COLO829 (cell line): ENCODE data around the gene TAP1.
"Not testable (repeated sequence)": the region's sequence is repeated elsewhere in the genome, so short reads cannot be mapped to it uniquely, and the experiment has no call there.

Experiments
- DNase-seq: peaks from one replicate; pipeline ENCODE4 v3.0.0; 2012; ENCODE audit warnings: low spot score

TAP1 gene

DNA sequence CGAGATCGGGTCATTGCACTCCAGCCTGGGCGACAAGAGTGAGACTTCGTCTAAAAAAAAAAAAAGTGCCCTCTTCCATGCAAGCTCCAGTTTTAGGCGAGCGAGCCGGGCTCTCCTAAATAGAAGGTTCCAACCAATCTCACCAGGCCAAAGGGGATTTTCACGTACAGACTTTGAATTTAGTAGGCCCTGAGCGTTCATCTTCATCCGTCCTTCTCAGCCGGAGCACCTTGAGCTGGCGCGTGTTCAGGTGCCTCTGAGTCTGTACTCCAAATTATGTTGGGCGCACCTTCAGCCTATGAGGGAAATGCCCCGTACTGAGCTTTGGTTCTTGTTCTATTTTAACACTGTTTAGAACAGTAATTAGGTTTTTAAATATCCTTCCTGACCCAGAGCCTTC lies 14.1 kb downstream of the TAP1 start:
- DNase-seq = no peak

DNA sequence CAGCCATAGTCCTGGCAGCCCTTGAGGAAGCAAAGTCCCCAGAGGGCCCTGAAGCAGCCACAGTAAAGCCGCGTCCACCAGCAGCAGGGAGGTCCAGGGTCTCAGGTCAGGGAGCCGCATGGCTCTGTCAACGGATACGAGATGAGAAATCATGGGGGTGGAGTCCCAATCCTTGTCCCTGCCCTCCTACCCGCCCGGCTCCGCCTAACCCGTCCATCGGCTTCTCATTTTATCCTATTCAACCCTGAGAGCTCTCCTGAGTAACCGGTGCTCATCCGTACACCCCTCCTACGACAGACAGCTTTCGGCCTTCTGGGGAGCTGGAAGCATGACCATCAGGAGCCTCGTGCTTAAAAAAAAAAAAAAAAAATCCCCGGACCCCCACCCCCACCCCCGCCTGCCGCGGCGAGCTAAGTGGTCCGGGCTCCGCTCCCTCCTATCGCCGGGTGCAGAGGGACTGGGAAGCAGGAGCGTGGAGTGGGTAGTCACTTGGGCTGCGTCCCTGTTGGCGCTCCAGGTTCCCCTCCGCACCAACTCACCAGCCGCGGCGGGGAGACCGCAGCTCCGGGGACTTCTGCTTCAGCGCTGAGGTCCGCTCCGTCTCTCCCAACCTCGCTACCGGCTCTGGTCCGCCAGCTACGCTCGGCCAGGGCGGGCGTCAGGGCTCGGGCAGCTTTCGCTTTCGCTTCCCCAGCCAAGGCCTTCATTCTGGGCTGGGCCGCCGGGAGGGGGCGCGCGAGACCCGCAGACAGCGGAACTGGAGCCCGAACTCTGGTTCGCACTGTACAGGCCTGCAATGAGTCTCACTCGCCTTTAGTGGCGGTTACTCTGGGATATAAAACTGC lies 15.2 kb downstream of the TAP1 start, which contains the start of gene TAP2:
Gene TAP2, minus strand, starts transcription at position 626 of the 845 bp plus-strand sequence. Its CDS starts 506 bp downstream, at position 120.
- DNase-seq = peak; percentile 94

DNA sequence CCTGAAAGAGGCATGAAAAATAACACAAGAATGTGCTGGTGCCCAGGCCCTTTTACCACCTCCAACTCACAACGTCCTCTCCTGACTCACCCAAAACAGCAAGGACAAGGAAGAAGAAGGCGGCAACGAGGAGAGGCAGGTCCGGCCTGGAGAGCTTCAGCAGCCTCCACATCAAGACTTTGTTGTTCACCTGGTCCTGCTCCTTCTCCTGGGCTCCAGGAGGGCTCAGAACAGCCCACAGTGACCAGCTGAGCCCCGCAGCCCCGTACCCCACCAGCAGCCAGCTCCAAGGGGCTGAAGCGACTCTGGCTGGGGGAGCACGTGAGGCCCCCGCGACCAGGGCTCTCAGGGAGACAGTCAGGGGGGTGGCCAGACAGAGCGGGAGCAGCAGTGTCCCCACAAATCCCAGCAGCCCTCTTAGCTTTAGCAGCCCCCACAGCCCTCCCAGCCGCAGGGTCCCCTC lies 15.8 kb downstream of the TAP1 start:
- no peak for DNase-seq

DNA sequence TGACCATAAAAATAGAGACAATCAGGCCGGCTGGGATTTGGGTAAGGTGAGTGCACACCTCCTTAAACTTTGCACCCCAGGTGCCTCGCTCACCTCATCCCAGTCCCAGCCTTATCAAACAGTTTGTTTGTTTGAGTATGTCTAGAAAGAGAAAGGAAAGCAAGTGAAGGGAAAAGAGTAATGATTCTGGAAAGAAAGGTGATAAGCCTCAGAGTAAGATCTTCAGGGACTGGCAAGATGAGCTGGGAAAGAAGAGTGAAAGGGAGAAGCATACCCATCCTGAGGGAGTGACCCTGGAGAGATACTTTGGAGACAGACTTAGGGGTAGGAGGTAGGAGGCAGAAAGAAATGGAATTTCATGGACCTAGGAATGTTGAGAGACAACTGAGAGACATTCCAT lies 16.6 kb downstream of the TAP1 start:
- DNase-seq = no peak

DNA sequence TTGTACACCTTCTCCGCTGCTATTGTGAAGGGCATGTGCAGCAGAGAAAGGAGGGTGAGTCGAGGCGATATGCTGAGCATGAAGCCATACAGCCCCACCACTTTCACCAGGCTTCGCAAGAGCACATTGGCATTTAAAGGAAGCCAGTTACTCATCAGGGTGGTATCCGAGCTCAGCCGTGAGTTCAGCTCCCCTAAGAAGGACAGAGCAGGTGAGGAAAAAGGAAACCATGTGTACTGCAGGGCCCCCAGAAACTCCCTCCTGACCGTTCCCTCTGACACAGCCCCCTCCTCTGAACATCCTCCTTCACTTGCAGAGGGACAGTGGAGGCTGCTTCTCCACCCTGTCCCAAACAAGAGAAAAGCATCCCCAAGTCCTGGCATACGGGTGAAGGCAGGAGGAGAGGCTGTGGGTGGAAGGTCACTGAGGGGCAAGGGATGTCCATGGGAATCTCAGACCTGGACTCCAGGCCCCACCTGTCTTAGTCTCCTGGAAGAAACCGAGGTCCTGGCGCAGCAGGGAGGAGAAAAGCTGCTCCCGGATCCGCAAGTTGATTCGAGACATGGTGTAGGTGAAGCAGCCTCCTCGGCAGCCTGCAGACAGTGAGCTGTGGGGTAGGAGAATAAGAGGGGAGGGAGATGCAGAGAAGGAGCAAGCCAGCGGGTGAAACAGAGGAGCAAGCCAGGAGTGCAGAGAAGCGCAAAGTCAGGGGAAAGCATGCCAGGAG lies 18.2 kb downstream of the TAP1 start:
- DNase-seq = no peak

DNA sequence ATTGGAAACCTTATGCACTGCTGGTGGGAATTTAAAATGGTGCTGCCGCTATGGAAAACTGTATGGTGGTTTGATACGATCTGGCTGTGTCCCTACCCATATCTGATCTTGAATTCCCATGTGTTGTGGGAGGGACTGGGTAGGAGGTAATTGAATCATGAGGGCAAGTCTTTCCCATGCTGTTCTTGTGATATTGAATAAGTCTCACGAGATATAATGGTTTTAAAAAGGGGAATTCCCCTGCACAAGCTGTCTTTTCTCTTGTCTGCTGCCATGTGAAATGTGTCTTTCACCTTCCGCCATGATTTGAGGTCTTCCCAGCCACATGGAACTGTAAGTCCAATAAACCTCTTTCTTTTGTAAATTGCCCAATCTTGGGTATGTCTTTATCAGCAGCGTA lies 19.8 kb downstream of the TAP1 start:
- no peak for DNase-seq

DNA sequence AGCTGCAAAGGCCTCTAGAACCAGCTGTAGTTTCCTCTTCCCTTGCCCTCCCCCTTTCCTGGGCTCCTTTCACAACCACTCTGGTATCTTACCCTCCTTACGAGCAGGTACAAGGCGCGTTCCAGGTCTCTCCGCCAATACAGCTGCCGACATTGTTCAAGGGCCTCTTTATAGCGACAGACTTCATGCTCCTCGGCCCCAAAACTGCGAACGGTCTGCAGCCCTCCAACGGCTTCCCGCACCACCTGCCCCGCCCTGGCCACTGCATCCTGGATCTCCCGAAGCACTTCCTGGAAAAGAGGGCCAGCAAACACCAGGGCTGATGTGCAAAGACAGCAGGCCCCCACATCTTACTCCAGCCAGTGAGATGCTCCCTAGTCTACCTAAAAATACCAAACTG lies 21.0 kb downstream of the TAP1 start:
- no peak for DNase-seq

DNA sequence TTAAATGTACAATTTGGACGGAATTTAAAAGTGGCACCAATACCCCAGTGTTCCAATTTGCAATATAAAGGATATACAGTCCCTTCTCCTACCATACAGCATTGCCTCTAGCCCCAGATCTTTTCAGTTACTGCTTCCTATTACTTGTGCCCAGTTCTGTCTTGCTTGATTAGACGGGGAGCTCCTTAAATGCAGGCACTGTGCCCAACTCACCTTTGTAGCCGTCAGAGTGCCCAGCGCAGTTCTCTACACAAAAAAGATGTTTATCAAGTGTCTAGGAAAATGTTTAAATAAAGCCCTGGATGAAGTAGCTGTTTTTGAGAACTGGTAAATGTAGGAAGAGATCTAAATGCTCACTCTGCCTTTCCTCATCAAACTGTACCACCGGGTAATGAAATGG lies 22.6 kb downstream of the TAP1 start:
- no peak for DNase-seq

DNA sequence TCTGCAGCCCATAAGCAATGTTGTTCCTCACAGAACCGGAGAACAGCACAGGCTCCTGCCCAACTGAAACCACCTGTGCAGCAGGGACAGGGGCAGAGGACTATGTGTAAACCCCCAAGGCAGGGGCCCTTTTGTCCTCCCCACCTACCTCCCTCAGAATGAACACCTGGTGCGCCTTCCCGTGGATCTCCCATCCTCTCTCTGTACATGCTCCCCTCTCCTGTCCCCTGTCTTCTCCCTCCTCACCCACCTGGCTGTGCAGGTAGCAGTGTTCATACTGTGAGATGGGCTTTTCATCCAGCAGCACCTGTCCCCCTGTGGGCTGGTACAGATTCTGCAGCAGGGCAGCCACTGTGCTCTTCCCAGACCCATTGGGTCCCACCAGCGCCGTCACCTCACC lies 23.5 kb downstream of the TAP1 start:
- no peak for DNase-seq

DNA sequence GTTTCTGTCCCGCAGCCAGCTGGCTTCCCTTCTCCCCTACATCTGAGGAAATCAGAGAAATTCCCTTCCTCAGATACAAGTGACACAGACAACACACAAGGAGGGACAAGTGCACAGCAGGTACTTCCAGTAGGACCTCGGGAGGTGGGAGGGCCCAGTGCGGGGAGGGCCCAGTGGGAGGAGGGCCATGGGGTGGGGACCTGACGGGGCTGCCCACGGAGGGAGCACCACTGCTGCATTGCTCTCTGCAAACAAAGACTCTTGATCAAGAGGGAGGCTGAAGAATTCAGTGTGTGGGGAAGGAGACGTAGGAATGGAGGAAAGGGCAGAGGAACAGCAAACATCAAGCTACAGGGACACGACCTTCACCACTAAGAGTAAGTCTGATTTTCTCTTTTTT lies 24.0 kb downstream of the TAP1 start:
- no peak for DNase-seq

DNA sequence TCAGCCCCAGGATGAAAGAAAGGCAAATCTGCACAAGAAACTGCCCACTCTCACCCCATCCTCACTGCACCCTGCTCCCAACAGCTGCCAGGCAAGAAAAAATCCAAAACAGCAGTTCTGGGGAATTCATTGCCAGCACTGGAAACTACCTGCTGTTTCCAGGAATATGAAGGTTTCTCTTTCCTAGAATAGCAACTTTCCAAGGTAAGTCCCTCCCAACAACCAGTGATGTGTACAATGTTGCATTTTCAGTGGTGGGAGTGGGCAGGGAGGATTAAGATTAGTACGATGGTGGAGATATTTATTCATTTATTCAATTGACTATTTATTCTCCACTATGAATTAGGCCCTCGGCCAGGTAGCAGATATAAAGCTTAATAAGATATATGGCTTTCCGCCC lies 26.5 kb downstream of the TAP1 start:
- no peak for DNase-seq

DNA sequence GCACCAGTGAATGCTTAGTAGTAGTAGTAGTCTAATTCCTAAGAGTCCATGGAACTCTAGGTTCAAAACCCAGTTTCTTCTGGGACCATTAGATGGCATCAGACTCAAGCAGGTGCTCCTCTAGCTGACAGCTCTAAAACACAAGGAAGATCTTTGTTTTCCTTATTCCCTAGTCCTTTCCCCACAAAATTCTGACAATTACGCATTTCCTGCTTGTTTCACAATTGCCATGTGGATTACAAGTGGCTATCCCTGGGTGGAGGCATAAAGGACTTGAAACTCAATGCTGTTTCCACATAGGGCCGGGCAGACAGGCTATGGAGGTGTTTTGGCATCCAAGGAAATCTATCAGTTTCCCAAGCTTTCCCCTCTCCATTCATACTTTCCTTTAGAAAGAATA lies 27.5 kb downstream of the TAP1 start:
- peak; percentile 78 for DNase-seq

DNA sequence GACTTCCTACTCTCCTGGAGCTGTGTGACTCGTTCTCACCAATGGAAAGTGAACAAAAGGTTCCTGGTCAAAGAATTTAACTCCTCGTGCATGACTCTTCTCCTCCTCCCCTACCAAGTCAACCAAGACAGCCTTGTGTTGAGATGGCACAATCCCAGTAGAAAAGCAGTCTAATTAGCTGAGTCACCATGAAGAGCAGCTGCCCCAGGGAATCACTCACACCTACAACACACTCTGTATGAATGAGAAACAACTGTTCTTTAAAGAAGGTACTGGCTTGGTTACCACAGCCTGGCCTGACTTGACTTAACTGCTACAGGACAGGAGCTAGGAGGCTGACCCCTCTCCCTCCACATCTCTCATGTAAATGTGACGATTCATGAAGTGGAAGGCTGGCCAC lies 33.8 kb downstream of the TAP1 start:
- peak; percentile 96 for DNase-seq

DNA sequence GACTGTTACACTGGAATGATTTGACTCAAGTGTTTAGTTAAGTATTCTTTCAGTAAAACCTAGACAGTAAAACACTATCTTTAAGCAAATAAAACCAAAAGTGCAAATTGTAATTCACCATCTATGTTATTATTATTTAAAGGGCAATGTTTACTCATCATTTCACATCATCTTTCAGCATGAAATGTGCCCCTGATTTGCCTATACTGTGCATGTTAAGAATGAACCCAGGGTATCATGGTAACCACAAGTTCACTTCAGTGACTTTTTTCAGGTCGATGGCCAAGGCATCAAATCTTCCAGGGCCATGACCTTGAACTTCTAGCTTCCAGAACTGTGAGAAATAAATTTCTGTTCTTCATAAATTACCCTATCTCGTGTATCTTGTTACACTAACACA lies 34.6 kb downstream of the TAP1 start:
- no peak for DNase-seq

DNA sequence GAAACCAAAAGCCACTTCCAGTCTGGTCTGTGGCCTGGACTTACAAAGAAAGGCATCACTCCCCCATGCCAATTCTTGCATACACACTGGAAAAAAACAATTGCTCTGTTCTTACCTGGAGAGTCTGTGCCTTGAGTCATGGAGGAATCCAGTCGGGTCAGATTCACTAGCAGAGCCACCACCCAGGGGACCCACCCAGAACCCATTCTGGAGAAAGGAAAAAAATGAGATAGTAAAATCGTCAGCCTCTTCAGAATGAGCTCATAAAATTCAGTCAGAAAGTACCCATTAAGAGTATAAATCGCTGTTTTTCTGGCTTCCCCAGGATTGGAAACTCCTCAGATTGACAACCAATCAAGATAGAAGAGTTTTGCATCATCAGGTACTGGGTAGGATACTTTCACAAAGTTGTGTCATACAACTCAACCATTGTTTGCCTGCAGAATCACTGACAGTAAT lies 36.7 kb downstream of the TAP1 start, which contains the start of gene HLA-DOB:
Gene HLA-DOB, minus strand, starts transcription at position 257 of the 459 bp plus-strand sequence. Its CDS starts 51 bp downstream, at position 206.
- peak; percentile 79 for DNase-seq

DNA sequence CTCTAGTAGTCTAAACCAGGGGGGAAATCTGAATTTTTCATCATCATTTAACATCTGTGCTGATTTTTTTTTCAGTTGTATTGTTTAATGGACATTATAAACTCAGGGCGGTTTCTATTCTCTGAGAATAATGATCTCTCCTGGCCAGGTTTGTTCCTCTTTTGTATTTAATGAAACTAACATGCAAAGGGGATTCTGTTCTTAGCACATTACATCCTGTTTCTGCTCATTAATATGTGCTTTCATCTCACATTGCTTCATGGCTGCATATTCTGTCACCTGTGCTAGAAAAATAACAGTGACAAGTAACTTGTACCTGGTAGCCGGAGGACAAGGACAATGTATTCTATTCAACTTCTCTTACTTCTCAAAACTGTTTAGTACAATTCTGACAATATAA lies 37.5 kb downstream of the TAP1 start:
- no peak for DNase-seq

DNA sequence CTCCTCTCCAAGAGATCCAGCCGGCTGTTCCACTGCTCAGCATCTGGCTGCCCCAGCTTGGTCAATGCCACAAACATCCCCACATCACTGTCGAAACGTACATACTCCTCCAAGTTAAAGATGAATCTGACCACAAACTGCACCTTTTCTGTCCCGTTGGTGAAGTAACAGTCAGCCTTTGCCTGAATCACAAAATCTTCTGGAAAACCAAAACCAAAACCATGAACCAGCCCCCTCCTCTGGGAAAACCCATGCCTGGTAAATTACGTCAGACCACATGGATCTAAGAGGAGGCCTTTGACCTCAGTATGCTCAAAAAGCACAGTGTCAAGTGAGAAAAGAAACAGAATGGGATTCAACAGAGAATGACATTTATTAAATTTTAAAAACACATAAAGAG lies 38.4 kb downstream of the TAP1 start:
- no peak for DNase-seq

DNA sequence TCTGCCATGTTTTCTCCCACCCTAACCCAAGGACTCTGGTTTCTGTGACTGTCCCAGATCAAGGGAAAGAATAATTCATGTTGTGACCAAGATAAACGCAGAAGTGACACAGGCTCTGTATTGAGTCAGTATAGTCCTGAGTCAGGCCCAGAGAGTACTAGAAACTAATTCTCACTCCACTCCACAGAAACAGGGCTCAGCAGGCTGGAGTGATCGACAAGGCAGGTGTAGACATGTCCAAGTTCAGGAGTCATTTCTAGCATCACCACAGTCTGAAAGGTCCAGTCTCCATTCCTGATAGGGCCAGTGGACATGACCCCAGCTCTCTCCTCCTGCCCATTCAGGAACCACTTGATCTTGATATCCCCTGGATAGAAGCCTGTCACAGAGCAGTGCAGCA lies 39.4 kb downstream of the TAP1 start:
- no peak for DNase-seq

DNA sequence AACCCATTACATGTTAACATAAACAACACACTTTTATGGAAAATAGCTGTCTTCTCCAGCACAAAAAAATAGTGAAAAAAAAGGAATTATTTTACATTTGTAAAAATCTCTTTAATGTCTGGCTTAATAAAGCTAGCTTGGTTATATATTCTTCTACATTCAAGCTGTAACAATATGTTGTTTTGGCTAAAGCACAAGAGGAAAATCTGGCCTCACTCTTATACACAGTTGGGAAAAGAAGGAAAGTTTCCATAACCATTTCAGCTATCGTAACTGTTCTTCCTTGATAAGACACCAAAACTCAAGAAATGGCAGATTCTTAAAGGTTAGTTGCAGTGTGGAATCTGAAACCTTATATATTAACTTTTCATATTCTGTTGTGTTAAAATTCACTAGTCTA lies 44.3 kb downstream of the TAP1 start:
- no peak for DNase-seq

DNA sequence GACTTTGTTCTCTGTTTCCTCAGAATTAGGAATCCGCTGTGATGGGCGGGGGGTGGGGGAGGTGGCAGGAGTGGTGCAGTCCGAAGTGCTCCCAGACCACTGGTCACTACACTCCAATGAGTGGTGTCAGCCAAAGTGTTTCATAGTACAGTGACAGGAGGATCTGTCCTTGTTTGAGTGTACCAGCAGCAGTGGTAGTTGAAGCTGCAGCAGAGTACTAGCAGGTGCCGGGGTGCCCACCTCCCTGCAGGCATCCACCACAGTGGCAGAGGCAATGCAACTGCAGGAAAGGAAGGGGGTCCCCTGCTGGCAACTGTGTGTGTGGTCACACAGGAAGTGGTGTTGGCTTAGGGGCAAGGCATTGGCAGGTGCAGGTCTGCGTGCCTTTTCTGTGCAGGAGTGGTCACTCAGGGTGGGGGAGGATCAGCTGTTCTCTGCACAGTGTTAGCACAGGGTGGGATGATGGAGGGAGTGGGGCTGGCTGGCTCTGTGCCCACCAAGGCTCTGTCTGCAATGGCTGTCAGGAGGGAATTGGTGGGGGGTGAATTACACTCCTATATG lies 46.4 kb downstream of the TAP1 start:
- DNase-seq = no peak

DNA sequence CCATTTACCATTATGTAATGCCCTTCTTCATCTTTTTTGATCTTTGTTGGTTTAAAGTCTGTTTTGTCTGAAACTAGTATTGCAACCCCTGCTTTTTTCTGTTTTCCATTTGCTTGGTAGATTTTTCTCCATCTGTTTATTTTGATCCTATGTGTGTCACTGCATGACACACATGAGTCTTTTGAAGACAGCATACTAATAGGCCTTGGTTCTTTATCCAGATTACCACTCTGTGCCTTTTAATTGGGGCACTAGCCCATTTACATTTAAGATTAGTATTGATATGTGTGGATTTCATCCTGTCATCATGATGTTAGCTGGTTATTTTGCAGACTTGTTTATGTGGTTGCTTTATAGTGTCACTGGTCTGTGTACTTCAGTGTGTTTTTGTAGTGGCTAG lies 48.1 kb downstream of the TAP1 start:
- not testable (repeated sequence) for DNase-seq

DNA sequence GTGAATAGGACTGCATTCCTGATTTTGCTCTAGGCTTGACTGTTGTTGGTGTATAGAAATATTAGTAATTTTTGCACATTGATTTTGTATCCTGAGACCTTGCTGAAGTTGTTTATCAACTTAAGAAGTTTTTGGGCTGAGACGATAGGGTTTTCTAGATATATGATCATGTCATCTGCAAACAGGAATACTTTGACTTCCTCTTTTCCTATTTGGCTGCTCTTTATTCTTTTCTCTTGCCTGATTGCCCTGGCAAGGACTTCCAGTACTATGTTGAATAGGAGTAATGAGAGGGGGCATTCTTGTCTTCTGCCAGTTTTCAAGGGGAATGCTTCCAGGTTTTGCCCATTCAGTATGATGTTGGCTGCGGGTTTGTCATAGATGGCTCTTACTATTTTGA lies 50.1 kb downstream of the TAP1 start:
- no peak for DNase-seq

DNA sequence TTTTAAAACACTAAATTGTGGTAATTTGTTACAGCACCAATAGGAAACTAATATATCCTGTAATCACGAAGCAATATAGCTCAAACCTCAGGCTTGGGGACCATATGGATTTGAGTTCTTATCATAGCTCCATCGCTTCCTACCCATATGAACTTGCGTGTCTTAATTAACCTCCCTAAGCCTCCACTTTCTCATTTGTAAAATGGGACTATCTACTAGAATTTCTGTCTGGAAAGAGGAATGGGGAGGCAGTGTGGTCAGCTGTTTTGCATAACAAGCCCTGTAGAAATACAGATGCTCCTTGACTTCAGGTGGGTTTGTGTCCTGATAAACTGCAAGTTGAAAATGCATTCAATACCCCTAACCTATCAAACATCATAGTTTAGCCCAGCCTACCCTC lies 53.8 kb downstream of the TAP1 start:
- DNase-seq = no peak
